Superior temporal gyrus (tissue), 1 donor: Measurements from ENCODE around the gene COPA.

Experiments
- DNase-seq: peaks from one replicate; pipeline ENCODE4 v3.0.0-alpha.2; 2016; ENCODE audit errors: extremely low spot score

The COPA gene

GRCh38 chr1:160267284-160267991 is 75.6 kb downstream of the COPA start:
- DNase-seq: no peak

- no peak for DNase-seq
These were observed 78.2 kb downstream of the COPA start for GRCh38 chr1:160264795-160265307.

GRCh38 chr1:160261893-160262794 is 80.9 kb downstream of the COPA start, which contains the start of gene DCAF8:
TSS of gene DCAF8 (minus strand) at chr1:160262549. CDS start at chr1:160244008, 18,541 bp downstream.
- peak; percentile 99 for DNase-seq

- DNase-seq: peak; percentile 71
These were observed 81.5 kb downstream of the COPA start for GRCh38 chr1:160261556-160261892.

- peak; percentile 51 for DNase-seq
These were observed 82.4 kb downstream of the COPA start for GRCh38 chr1:160260406-160261382.

- DNase-seq: no peak
These were observed 84.8 kb downstream of the COPA start for GRCh38 chr1:160258177-160258798.

GRCh38 chr1:160257411-160258015 is 85.5 kb downstream of the COPA start:
- DNase-seq: peak; percentile 52

- DNase-seq: no peak
These were observed 86.5 kb downstream of the COPA start for GRCh38 chr1:160256396-160257046.

- DNase-seq: no peak
These were observed 87.2 kb downstream of the COPA start for GRCh38 chr1:160255781-160256300.

GRCh38 chr1:160251687-160252526 is 91.1 kb downstream of the COPA start:
- peak; percentile 97 for DNase-seq

GRCh38 chr1:160251011-160251410 is 92.0 kb downstream of the COPA start:
- peak; percentile 71 for DNase-seq

- no peak for DNase-seq
These were observed 96.0 kb downstream of the COPA start for GRCh38 chr1:160247053-160247452.

GRCh38 chr1:160245434-160245833 is 97.6 kb downstream of the COPA start:
- DNase-seq: no peak

GRCh38 chr1:160244209-160244608 is 98.8 kb downstream of the COPA start:
- no peak for DNase-seq

GRCh38 chr1:160243767-160244166 is 99.3 kb downstream of the COPA start:
- no peak for DNase-seq

- no peak for DNase-seq
These were observed 103.3 kb downstream of the COPA start for GRCh38 chr1:160239582-160240299.
